Small intestine (tissue), 7 donors: Measurements from ENCODE around the gene BSND. TPM values are rescaled to one million over a fixed set of nuclear protein-coding genes. Genes with fewer than 3 reads are reported as not detected.

Experiments
- DNase-seq, 2 donors: peaks; one replicate each; pipeline versions ENCODE4 v3.0.0 to v3.0.0-alpha.2; 2013
- FAIRE-seq: peaks from 2 replicates; lab custom pipeline; 2012; peaks lifted over from hg19 to GRCh38; lab: Jason Lieb, UNC
- H3K27ac ChIP-seq, 3 donors: one replicate each; pipeline ENCODE4 v1.5.1; 2013; ENCODE audit warnings: low read length in 2 of 3, mild to moderate bottlenecking in 2 of 3, control low read depth in 1 of 3, inconsistent platforms in 1 of 3, low read depth in 1 of 3, moderate library complexity in 1 of 3
- H3K27me3 ChIP-seq, 3 donors: one replicate each; pipeline ENCODE4 v1.6.1; 2013; ENCODE audit warnings: low read length in 3 of 3, inconsistent platforms in 1 of 3; ENCODE audit not compliant: control insufficient read depth in 3 of 3, insufficient read depth in 3 of 3
- H3K36me3 ChIP-seq, 3 donors: one replicate each; pipeline ENCODE4 v1.6.1; 2013; ENCODE audit warnings: low read length in 3 of 3, inconsistent platforms in 1 of 3, low read depth in 1 of 3, mild to moderate bottlenecking in 1 of 3, moderate library complexity in 1 of 3; ENCODE audit not compliant: control insufficient read depth in 3 of 3, insufficient read depth in 2 of 3
- H3K4me1 ChIP-seq, 3 donors: one replicate each; pipeline ENCODE4 v1.6.1; 2013; ENCODE audit warnings: low read length in 2 of 3, inconsistent platforms in 1 of 3, low read depth in 1 of 3, mild to moderate bottlenecking in 1 of 3, moderate library complexity in 1 of 3; ENCODE audit not compliant: control insufficient read depth in 3 of 3, insufficient read depth in 2 of 3
- H3K4me3 ChIP-seq, 3 donors: one replicate each; pipeline ENCODE4 v1.5.1; 2013; ENCODE audit warnings: low read length in 3 of 3, control low read depth in 1 of 3, inconsistent platforms in 1 of 3, low read depth in 1 of 3, mild to moderate bottlenecking in 1 of 3, moderate library complexity in 1 of 3
- H3K9me3 ChIP-seq, 2 donors: one replicate each; pipeline ENCODE4 v1.6.1; 2013; ENCODE audit warnings: low read depth in 1 of 2, low read length in 1 of 2; ENCODE audit not compliant: control insufficient read depth in 2 of 2, insufficient read depth in 1 of 2
- WGBS, 3 donors: extraction: QIAGEN DNeasy Blood & Tissue Kit; methylation state at CpG; one replicate each; pipeline ENCODE4 v1.1.7; 2013; 5-methylcytosine and 5-hydroxymethylcytosine counted together
- polyA plus RNA-seq, 4 donors: library from polyadenylated mRNA; stranded (reverse) in 3 of 4; unstranded in 1 of 4; fragments of 200-250 nt in 3 of 4; fragments of 120-200 nt in 1 of 4; gene quantifications; one replicate each; pipeline versions ENCODE4 v1.2.1 to v1.2.3, GENCODE V29; 2013
- donor health status: healthy with polysubstance abuse.
- donor health status: control.
- donor health status: control.
- donor health status: Bipolar disorder and iron deficiency.
- donor health status: healthy.

BSND gene
- polyA plus RNA-seq, 4 donors: 0.01 TPM; not detected in 2

DNA sequence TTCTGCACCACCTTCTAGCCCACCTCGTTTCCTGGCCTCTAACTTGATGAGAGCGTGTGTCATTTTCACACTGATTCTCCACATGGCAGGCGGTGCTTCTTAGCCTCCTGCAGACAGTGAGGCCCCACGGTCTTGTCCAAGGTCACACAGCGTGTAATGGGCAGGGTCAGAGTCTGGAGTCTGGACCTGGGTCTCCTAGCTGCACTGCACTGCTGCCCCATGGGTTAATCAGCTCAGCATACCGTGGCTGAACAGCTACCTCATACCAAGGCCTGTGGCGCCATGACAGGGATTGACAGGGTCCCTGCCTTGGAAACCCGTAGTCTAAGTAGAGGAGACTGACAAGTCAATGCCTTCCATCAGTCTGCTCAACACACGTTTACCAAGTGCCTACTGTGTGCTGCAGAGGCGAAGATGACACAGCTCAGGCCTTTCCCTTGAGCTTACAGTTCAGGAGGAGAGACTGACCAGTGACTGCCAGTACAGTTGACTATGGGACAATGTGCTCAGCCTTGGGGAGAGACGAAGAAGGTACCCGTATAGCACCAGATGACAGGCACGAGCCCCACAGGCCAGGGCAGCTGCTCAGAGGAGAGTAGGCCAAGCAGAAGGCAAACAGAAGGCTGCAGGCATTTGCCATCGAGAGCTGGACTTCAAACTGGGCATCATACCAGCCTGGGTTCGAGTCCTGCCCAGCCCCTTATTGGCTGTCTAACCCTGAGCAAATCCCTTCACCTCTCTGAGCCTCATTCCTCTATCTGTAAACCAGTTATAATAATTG, 46.1 kb downstream of the BSND start:
- no peak for FAIRE-seq
- Histone ChIP-seq H3K9me3 (no peaks in the 10 kb centered on the region), H3K4me3 (no peak overlapping the region), H3K27ac (no peak overlapping the region), H3K4me1 (peaks cover 0 to 12% (median 0%) of the 10 kb centered on the region in 3 donors), H3K36me3 (peaks cover 0 to 4% (median 0%) of the 10 kb centered on the region in 3 donors), H3K27me3 (peaks cover 0 to 21% (median 2%) of the 10 kb centered on the region in 3 donors)
- WGBS, 3 donors: 85 to 88% (median 85%) methylated on average over 15 of the region's 15 CpGs
- peak in 1 of 2 donors; percentile 13 for DNase-seq

DNA sequence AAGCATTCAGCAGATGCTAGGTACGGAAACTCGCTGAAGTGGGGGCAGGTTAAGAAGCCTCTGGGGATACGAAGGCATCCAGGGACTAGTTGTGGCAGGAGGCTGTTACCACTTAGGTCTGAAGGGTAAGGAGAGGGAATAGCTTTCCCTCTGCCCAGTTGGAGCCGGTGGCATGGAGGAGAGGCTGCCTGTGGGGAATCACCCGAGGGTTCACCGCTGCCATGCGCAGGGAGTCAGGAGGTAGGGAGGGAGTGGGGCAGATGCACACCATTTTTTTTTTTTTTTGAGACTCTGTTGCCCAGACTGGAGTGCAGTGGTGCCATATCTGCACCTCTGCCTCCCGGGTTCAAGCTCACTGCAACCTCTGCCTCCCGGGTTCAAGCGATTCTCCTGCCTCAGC, 46.7 kb downstream of the BSND start:
- no peaks in the 10 kb centered on the region for H3K9me3 ChIP-seq
- H3K27me3 ChIP-seq: peaks cover 0 to 14% (median 2%) of the 10 kb centered on the region in 3 donors
- DNase-seq: no peak
- H3K4me3 ChIP-seq: no peak overlapping the region
- H3K27ac ChIP-seq: no peak overlapping the region
- H3K4me1 ChIP-seq: peaks cover 0 to 7% (median 0%) of the 10 kb centered on the region in 3 donors
- 95 to 98% (median 96%) methylated on average over 10 of the region's 10 CpGs for WGBS, 3 donors
- no peak for FAIRE-seq
- peaks cover 0 to 4% (median 0%) of the 10 kb centered on the region in 3 donors for H3K36me3 ChIP-seq

DNA sequence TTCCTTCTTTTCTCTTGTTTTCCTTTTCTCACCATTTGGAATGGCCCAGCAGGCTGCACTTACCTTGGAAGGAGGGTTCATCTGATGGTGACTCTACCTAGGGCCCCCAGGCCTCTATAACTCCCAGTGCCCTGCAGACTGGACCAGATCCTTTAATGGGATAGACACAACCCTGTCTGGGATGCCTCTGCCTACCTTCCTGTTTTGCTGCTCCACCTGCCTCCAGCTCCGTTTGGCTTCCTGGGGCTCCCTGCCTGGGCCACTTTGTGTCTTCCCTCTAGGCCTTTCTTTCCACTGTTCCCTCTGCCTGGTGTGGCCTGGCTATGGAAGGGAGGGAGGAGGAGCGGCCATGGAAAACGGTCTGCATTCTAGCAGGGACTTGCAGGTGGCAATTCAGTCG, 48.1 kb downstream of the BSND start:
- Histone ChIP-seq H3K4me1 (no peaks in the 10 kb centered on the region), H3K27me3 (peaks cover 0 to 4% (median 0%) of the 10 kb centered on the region in 3 donors), H3K27ac (no peak overlapping the region), H3K9me3 (no peaks in the 10 kb centered on the region), H3K4me3 (no peak overlapping the region), H3K36me3 (peaks cover 0 to 4% (median 0%) of the 10 kb centered on the region in 3 donors)
- 86 to 93% (median 90%) methylated on average over 4 of the region's 4 CpGs for WGBS, 3 donors
- FAIRE-seq (no peak), DNase-seq (no peak)

- no peaks in the 10 kb centered on the region for H3K4me1 ChIP-seq
- no peak overlapping the region for H3K27ac ChIP-seq
- WGBS, 3 donors: 93 to 95% (median 95%) methylated on average over 3 of the region's 3 CpGs
- H3K27me3 ChIP-seq: peaks cover 0 to 3% (median 0%) of the 10 kb centered on the region in 3 donors
- peaks cover 0 to 6% (median 0%) of the 10 kb centered on the region in 3 donors for H3K36me3 ChIP-seq
- H3K4me3 ChIP-seq: no peak overlapping the region
- no peak for FAIRE-seq
- DNase-seq: no peak
- no peaks in the 10 kb centered on the region for H3K9me3 ChIP-seq
Observed at GRCh38 chr1:55047611-55048010, 48.9 kb downstream of the BSND start.

GRCh38 chr1:55048453-55049270, 49.9 kb downstream of the BSND start:
- Histone ChIP-seq H3K9me3 (no peaks in the 10 kb centered on the region), H3K36me3 (peaks cover 0 to 8% (median 0%) of the 10 kb centered on the region in 3 donors), H3K27ac (no peak overlapping the region), H3K27me3 (no peaks in the 10 kb centered on the region), H3K4me3 (no peak overlapping the region), H3K4me1 (no peaks in the 10 kb centered on the region)
- FAIRE-seq: no peak
- WGBS, 3 donors: 80 to 94% (median 82%) methylated on average over 11 of the region's 11 CpGs
- no peak for DNase-seq

GRCh38 chr1:55049271-55049913, 50.7 kb downstream of the BSND start:
- no peak overlapping the region for H3K27ac ChIP-seq
- no peak for FAIRE-seq
- WGBS, 3 donors: 79 to 86% (median 83%) methylated on average over 9 of the region's 9 CpGs
- DNase-seq: no peak
- no peaks in the 10 kb centered on the region for H3K27me3 ChIP-seq
- no peak overlapping the region for H3K4me3 ChIP-seq
- H3K36me3 ChIP-seq: peaks cover 0 to 9% (median 0%) of the 10 kb centered on the region in 3 donors
- no peaks in the 10 kb centered on the region for H3K9me3 ChIP-seq
- H3K4me1 ChIP-seq: no peaks in the 10 kb centered on the region

DNA sequence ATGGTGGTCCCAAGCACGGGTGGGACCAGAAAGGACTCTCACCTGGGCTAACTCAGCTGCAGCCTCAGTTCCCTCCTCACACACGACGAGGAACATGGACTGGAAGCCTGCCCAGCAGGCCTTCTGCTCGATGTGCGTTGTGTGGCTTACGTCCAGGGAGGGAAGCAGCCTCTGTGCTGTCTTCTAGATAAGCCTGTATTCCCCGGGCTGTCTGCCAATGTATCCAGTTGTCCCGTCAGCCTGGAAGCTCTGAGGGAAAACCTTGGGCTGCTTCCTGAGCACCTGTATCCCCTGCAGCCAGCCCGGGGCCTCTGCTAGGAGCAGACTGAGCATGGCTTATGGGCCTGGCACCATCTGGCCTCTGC, 51.2 kb downstream of the BSND start:
- no peak for FAIRE-seq
- peak in 1 of 2 donors; percentile 8 for DNase-seq
- WGBS, 3 donors: 14 to 40% (median 30%) methylated on average over 8 to 9 of the region's 9 CpGs

GRCh38 chr1:55050283-55050682, 51.5 kb downstream of the BSND start:
- Histone ChIP-seq H3K36me3 (peaks cover 0 to 9% (median 0%) of the 10 kb centered on the region in 3 donors), H3K9me3 (no peaks in the 10 kb centered on the region), H3K27me3 (no peaks in the 10 kb centered on the region), H3K4me1 (no peaks in the 10 kb centered on the region), H3K27ac (no peak overlapping the region), H3K4me3 (no peak overlapping the region)
- DNase-seq: no peak
- FAIRE-seq: no peak
- 69 to 74% (median 73%) methylated on average over 9 of the region's 9 CpGs for WGBS, 3 donors

More for the DNA sequence above, 51.2 kb downstream of the BSND start:
- H3K27me3 ChIP-seq: no peaks in the 10 kb centered on the region
- H3K4me1 ChIP-seq: no peaks in the 10 kb centered on the region
- H3K36me3 ChIP-seq: peaks cover 0 to 9% (median 0%) of the 10 kb centered on the region in 3 donors
- H3K4me3 ChIP-seq: no peak overlapping the region
- no peaks in the 10 kb centered on the region for H3K9me3 ChIP-seq
- H3K27ac ChIP-seq: no peak overlapping the region
